ENCODE measurements around the gene MMP14. TPM values are rescaled to one million over a fixed set of nuclear protein-coding genes. Genes with fewer than 3 reads are reported as not detected.

The MMP14 gene
- total and polyA plus RNA-seq, 2 of the 13 experiments (the other 11 are each of a cell fraction or from before 2014, with no cell fraction given): 5.2 to 9.8 TPM

DNA sequence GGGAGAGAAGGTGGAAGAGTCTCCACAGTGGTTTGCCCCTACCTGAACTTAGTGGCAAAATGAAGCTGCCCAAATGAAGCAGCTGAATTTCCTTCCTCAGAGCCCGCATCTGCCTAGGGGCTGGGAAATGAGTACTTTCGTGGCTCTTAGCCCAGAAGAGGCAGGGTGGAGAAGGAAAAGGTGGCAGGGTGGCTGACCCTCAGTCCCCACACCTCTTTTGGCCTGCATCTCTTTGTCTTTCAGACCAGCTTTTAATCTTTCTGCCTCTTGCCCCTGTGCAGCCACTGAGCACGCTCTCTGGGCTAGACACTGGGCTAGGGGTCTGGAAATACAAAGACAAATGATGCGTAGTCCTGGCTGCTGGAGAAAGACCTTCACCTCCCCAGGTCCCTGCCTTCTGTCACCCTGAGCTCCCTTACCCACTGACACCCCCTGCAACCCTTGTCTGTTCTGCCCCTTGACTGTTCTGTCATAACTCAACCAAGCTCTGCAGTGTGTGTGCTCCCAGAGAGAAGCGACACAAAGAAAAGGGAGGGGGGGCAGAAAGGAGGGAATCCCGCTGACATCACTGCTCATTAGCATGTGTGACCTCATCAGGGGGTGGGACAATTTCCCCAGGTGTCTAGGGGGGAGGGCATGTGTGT lies 46.3 kb downstream of the MMP14 start (continued):
- TF ChIP-seq CREB1 (IDR thresholded peaks at IDR 0.05) (peak; percentile 80), CREB1 (CRISPR knock-in tag; IDR thresholded peaks at IDR 0.05) (no peak), EZH2 (conservative IDR thresholded peaks at IDR 0.05; ENCODE audit: low read depth, low read length) (0 out of 2 replicates have a peak, but pooled peaks have one; percentile 74), RFX5 (IDR thresholded peaks at IDR 0.05; ENCODE audit: low read depth, low read length) (0 out of 2 replicates have a peak, but pooled peaks have one; percentile 16), ZBTB1 (CRISPR knock-in tag; IDR thresholded peaks at IDR 0.05; ENCODE audit: borderline replicate concordance) (no peak), FIP1L1 (IDR thresholded peaks at IDR 0.05; ENCODE audit: borderline replicate concordance, insufficient read depth, low read depth, low read length) (no peak), NFKB2 (CRISPR knock-in tag; IDR thresholded peaks at IDR 0.05; ENCODE audit: borderline replicate concordance) (0 out of 2 replicates have a peak, but pooled peaks have one; percentile 47), ZMAT3 (CRISPR knock-in tag; conservative IDR thresholded peaks at IDR 0.05) (0 out of 2 replicates have a peak, but pooled peaks have one; percentile 22)
- TF ChIP-seq, protein P1, sequence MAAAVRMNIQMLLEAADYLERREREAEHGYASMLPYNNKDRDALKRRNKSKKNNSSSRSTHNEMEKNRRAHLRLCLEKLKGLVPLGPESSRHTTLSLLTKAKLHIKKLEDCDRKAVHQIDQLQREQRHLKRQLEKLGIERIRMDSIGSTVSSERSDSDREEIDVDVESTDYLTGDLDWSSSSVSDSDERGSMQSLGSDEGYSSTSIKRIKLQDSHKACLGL (CRISPR knock-in tag; IDR thresholded peaks at IDR 0.05): 0 out of 2 replicates have a peak, but pooled peaks have one; percentile 30
- TF ChIP-seq, protein P2, sequence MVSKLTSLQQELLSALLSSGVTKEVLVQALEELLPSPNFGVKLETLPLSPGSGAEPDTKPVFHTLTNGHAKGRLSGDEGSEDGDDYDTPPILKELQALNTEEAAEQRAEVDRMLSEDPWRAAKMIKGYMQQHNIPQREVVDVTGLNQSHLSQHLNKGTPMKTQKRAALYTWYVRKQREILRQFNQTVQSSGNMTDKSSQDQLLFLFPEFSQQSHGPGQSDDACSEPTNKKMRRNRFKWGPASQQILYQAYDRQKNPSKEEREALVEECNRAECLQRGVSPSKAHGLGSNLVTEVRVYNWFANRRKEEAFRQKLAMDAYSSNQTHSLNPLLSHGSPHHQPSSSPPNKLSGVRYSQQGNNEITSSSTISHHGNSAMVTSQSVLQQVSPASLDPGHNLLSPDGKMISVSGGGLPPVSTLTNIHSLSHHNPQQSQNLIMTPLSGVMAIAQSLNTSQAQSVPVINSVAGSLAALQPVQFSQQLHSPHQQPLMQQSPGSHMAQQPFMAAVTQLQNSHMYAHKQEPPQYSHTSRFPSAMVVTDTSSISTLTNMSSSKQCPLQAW (CRISPR knock-in tag; IDR thresholded peaks at IDR 0.05): no peak
- TF ChIP-seq, protein P3, sequence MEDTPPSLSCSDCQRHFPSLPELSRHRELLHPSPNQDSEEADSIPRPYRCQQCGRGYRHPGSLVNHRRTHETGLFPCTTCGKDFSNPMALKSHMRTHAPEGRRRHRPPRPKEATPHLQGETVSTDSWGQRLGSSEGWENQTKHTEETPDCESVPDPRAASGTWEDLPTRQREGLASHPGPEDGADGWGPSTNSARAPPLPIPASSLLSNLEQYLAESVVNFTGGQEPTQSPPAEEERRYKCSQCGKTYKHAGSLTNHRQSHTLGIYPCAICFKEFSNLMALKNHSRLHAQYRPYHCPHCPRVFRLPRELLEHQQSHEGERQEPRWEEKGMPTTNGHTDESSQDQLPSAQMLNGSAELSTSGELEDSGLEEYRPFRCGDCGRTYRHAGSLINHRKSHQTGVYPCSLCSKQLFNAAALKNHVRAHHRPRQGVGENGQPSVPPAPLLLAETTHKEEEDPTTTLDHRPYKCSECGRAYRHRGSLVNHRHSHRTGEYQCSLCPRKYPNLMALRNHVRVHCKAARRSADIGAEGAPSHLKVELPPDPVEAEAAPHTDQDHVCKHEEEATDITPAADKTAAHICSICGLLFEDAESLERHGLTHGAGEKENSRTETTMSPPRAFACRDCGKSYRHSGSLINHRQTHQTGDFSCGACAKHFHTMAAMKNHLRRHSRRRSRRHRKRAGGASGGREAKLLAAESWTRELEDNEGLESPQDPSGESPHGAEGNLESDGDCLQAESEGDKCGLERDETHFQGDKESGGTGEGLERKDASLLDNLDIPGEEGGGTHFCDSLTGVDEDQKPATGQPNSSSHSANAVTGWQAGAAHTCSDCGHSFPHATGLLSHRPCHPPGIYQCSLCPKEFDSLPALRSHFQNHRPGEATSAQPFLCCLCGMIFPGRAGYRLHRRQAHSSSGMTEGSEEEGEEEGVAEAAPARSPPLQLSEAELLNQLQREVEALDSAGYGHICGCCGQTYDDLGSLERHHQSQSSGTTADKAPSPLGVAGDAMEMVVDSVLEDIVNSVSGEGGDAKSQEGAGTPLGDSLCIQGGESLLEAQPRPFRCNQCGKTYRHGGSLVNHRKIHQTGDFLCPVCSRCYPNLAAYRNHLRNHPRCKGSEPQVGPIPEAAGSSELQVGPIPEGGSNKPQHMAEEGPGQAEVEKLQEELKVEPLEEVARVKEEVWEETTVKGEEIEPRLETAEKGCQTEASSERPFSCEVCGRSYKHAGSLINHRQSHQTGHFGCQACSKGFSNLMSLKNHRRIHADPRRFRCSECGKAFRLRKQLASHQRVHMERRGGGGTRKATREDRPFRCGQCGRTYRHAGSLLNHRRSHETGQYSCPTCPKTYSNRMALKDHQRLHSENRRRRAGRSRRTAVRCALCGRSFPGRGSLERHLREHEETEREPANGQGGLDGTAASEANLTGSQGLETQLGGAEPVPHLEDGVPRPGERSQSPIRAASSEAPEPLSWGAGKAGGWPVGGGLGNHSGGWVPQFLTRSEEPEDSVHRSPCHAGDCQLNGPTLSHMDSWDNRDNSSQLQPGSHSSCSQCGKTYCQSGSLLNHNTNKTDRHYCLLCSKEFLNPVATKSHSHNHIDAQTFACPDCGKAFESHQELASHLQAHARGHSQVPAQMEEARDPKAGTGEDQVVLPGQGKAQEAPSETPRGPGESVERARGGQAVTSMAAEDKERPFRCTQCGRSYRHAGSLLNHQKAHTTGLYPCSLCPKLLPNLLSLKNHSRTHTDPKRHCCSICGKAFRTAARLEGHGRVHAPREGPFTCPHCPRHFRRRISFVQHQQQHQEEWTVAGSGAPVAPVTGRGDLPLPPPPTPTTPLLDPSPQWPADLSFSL (CRISPR knock-in tag; IDR thresholded peaks at IDR 0.05): no peak
- TF ChIP-seq, protein P4, sequence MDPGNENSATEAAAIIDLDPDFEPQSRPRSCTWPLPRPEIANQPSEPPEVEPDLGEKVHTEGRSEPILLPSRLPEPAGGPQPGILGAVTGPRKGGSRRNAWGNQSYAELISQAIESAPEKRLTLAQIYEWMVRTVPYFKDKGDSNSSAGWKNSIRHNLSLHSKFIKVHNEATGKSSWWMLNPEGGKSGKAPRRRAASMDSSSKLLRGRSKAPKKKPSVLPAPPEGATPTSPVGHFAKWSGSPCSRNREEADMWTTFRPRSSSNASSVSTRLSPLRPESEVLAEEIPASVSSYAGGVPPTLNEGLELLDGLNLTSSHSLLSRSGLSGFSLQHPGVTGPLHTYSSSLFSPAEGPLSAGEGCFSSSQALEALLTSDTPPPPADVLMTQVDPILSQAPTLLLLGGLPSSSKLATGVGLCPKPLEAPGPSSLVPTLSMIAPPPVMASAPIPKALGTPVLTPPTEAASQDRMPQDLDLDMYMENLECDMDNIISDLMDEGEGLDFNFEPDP (CRISPR knock-in tag; conservative IDR thresholded peaks at IDR 0.05): 0 out of 2 replicates have a peak, but pooled peaks have one; percentile 46
